MM.1S (cell line): Measurements from ENCODE around the gene SYT5.

Experiments
- DNase-seq: peaks from one replicate; pipeline ENCODE4 v3.0.0-alpha.2; 2015
- H2AFZ ChIP-seq: fragments of 300-600 bp; sonication (generic); 2 replicates; pipeline ENCODE4 v1.6.0; 2016; ENCODE audit warnings: antibody characterized with exemption, low read length
- H3F3A ChIP-seq: fragments of 300-600 bp; sonication (generic); 2 replicates; pipeline ENCODE4 v1.6.1; 2016; ENCODE audit warnings: mild to moderate bottlenecking, antibody characterized with exemption, low read length, moderate library complexity, mixed read lengths; ENCODE audit not compliant: insufficient read depth
- H3K27ac ChIP-seq: fragments of 300-600 bp; sonication (generic); 2 replicates; pipeline ENCODE4 v1.5.1; 2016; ENCODE audit warnings: mild to moderate bottlenecking, low read length
- H3K27me3 ChIP-seq: fragments of 300-600 bp; sonication (generic); replicated peaks from 2 replicates; pipeline ENCODE4 v1.6.0; 2016; ENCODE audit warnings: low read length; ENCODE audit not compliant: insufficient read depth
- H3K36me3 ChIP-seq: fragments of 300-600 bp; sonication (generic); replicated peaks from 2 replicates; pipeline ENCODE4 v1.6.1; 2016; ENCODE audit warnings: mild to moderate bottlenecking, low read length, mixed read lengths; ENCODE audit not compliant: insufficient read depth
- H3K4me1 ChIP-seq: fragments of 300-600 bp; sonication (generic); 2 replicates; pipeline ENCODE4 v1.6.1; 2016; ENCODE audit warnings: low read length, mixed read lengths
- H3K4me2 ChIP-seq: fragments of 300-600 bp; sonication (generic); 2 replicates; pipeline ENCODE4 v1.6.0; 2016; ENCODE audit warnings: low read depth, low read length
- H3K4me3 ChIP-seq: fragments of 300-600 bp; sonication (generic); 2 replicates; pipeline ENCODE4 v1.5.1; 2016; ENCODE audit warnings: low read length, mixed read lengths
- H3K79me2 ChIP-seq: fragments of 300-600 bp; sonication (generic); 2 replicates; pipeline ENCODE4 v1.6.1; 2016; ENCODE audit warnings: mixed run types, low read length, mixed read lengths
- H3K9ac ChIP-seq: fragments of 300-600 bp; sonication (generic); 2 replicates; pipeline ENCODE4 v1.6.1; 2016; ENCODE audit warnings: low read length, mixed read lengths
- H3K9me2 ChIP-seq: fragments of 300-600 bp; sonication (generic); replicated peaks from 2 replicates; pipeline ENCODE4 v1.6.1; 2016; ENCODE audit warnings: mild to moderate bottlenecking, low read length, mixed read lengths; ENCODE audit not compliant: insufficient read depth
- H3K9me3 ChIP-seq: fragments of 300-600 bp; sonication (generic); replicated peaks from 2 replicates; pipeline ENCODE4 v1.6.1; 2016; ENCODE audit warnings: mild to moderate bottlenecking, low read length, mixed read lengths; ENCODE audit not compliant: insufficient read depth
- H4K20me1 ChIP-seq: fragments of 300-600 bp; sonication (generic); 2 replicates; pipeline ENCODE4 v1.6.1; 2016; ENCODE audit warnings: mild to moderate bottlenecking, low read length, moderate library complexity, mixed read lengths; ENCODE audit not compliant: insufficient read depth
- CTCF ChIP-seq: fragments of 300-600 bp; sonication (generic); IDR thresholded peaks from 2 replicates; pipeline ENCODE4 v1.5.1; 2016; ENCODE audit warnings: antibody characterized with exemption, low read length, mixed read lengths
- EZH2 ChIP-seq: fragments of 300-600 bp; sonication (generic); optimal IDR thresholded peaks from 2 replicates; pipeline ENCODE3; 2017; ENCODE audit warnings: low read depth, mild to moderate bottlenecking, antibody characterized with exemption, low read length, mixed read lengths
- EZH2phosphoT487 ChIP-seq: fragments of 300-600 bp; sonication (generic); IDR thresholded peaks from 2 replicates; pipeline ENCODE4 v1.6.1; 2018; ENCODE audit warnings: antibody characterized with exemption, low read length

The SYT5 gene

DNA sequence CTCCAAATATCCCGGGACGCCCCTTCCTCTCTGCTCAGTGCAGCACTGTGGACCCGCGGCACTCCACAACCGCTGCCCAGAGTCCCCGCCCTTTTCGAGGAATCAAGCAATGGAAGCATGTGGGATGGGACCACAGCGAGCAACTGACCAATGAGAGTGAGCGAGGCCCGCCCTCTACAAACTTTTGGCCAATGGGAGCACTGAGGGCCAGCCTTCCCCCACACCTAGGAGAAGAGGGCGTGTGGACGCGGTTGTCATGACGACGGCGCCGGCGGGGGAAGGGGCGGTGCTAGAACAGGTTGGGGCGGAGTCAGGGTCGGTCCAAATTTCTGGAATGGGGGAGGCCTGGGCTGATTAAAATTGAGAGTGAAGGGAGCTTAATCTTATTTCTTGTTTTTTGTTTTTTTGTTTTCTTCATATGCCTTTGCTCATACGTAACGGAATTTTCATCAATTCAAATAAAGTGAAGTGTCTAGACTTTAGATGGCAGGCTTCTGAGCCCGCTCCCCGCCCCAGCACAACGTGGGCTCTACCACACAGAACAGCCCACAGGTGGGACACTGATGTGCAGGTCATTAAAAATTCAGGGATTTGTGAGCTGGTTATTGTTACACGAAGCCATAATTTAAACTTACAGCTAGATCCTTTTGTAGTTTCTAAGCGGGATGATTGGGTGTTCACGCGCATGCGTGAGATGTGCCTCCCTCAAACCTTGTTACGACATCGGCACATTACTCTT lies 13.4 kb downstream of the SYT5 start, which contains the start of gene DNAAF3:
TSS of gene DNAAF3 (minus strand) at position 84 of the 739 bp plus-strand sequence. CDS start 200 bp downstream, outside the sequence.
- DNase-seq = peak; percentile 93
- Histone ChIP-seq H3K27me3 (peaks cover 86% of the 10 kb centered on the region), H3K9ac (no peak within 1 kb of the TSS), H2AFZ (peak within 1 kb of the TSS; percentile 68), H3K27ac (no peak within 1 kb of the TSS), H3F3A (no peaks in the 10 kb centered on the region), H4K20me1 (no peaks in the 10 kb centered on the region), H3K4me1 (peaks cover 4% of the 10 kb centered on the region; the same call in 1 of the 2 replicates), H3K36me3 (no peaks in the 10 kb centered on the region), H3K9me3 (no peaks in the 10 kb centered on the region), H3K79me2 (no peaks in the 10 kb centered on the region), H3K9me2 (no peaks in the 10 kb centered on the region), H3K4me3 (peak within 1 kb of the TSS; percentile 45), H3K4me2 (peak within 1 kb of the TSS; percentile 77; the same call in 1 of the 2 replicates)
- TF ChIP-seq EZH2phosphoT487 (no peak), CTCF (no peak), EZH2 (no peak)

DNA sequence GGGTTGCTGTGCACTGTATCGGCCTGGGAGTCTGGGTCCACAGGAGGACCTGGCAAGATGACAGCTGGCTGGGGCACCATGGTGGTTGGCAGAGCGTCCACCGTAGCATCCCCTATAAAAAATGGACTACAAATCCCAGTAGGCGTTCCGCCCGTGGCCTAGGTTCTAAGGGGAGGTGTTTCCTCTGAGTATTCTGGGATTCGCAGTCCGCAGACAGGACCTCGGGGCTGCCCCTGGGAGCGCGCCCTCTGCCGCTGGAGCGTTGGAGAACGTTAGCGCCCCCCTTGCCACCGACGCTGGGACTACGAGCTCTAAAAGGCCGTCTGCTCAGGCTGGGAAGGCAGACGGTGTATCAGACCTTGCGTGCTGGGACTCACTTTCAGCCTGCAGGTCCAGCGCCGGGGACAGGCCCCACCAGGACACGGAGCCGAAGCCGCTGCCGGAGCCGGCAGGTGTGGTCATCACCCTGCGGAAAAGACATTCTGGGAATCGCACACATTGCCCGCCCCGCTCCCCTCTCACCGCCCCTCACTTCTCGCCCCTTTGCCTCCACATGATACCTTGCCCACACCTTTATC lies 14.0 kb downstream of the SYT5 start:
- Histone ChIP-seq H3K4me3 (peak overlapping the region; percentile 45), H3K27me3 (peaks cover 83% of the 10 kb centered on the region), H3K9ac (no peak overlapping the region), H3K9me2 (no peaks in the 10 kb centered on the region), H3F3A (no peaks in the 10 kb centered on the region), H3K4me2 (peak overlapping the region; percentile 77; the same call in 1 of the 2 replicates), H3K9me3 (no peaks in the 10 kb centered on the region), H3K4me1 (peaks cover 4% of the 10 kb centered on the region; the same call in 1 of the 2 replicates), H3K27ac (no peak overlapping the region), H2AFZ (peak overlapping the region; percentile 68), H4K20me1 (no peaks in the 10 kb centered on the region), H3K36me3 (no peaks in the 10 kb centered on the region), H3K79me2 (no peaks in the 10 kb centered on the region)
- peak; percentile 63 for DNase-seq
- TF ChIP-seq CTCF (peak; percentile 44), EZH2phosphoT487 (no peak)

GRCh38 chr19:55161571-55162322 lies 18.3 kb downstream of the SYT5 start:
- H3K36me3 ChIP-seq = no peaks in the 10 kb centered on the region
- TF ChIP-seq EZH2phosphoT487 (no peak), EZH2 (no peak), CTCF (no peak)
- H3K27me3 ChIP-seq = peaks cover 72% of the 10 kb centered on the region
- H3K4me2 ChIP-seq = no peak overlapping the region
- H4K20me1 ChIP-seq = no peaks in the 10 kb centered on the region
- no peak for DNase-seq
- H3K4me3 ChIP-seq = no peak overlapping the region
- no peak overlapping the region for H3K9ac ChIP-seq
- H3K27ac ChIP-seq = no peak overlapping the region
- H3K9me3 ChIP-seq = no peaks in the 10 kb centered on the region
- no peaks in the 10 kb centered on the region for H3K79me2 ChIP-seq
- no peaks in the 10 kb centered on the region for H3F3A ChIP-seq
- H3K9me2 ChIP-seq = no peaks in the 10 kb centered on the region
- no peaks in the 10 kb centered on the region; the same call in 1 of the 2 replicates for H3K4me1 ChIP-seq
- H2AFZ ChIP-seq = no peak overlapping the region
